Liver (tissue), 9 donors: ENCODE data around the gene WASL. TPM values are rescaled to one million over a fixed set of nuclear protein-coding genes. Genes with fewer than 3 reads are reported as not detected.

Experiments used
- DNase-seq: peaks from one replicate; pipeline ENCODE4 v3.0.0-alpha.2; 2017; ENCODE audit warnings: low spot score
- H3K27ac ChIP-seq, 2 donors: one replicate each; pipeline ENCODE4 v1.7.0; 2013; ENCODE audit warnings: inconsistent platforms in 2 of 2, low read length in 2 of 2, control low read depth in 1 of 2, low read depth in 1 of 2, mild to moderate bottlenecking in 1 of 2
- H3K27me3 ChIP-seq, 4 donors: one replicate each; pipeline versions ENCODE4 v1.6.1 to v1.7.0; 2013; ENCODE audit warnings: low read length in 3 of 4, inconsistent platforms in 1 of 4, mild to moderate bottlenecking in 1 of 4, moderate library complexity in 1 of 4; ENCODE audit not compliant: control insufficient read depth in 4 of 4, insufficient read depth in 4 of 4
- H3K36me3 ChIP-seq, 4 donors: one replicate each; pipeline versions ENCODE4 v1.6.1 to v1.7.0; 2013; ENCODE audit warnings: low read length in 3 of 4, mild to moderate bottlenecking in 3 of 4, low read depth in 1 of 4, moderate library complexity in 1 of 4; ENCODE audit not compliant: control insufficient read depth in 4 of 4, insufficient read depth in 3 of 4
- H3K4me1 ChIP-seq, 4 donors: one replicate each; pipeline versions ENCODE4 v1.6.1 to v1.7.0; 2013; ENCODE audit warnings: low read length in 3 of 4, mild to moderate bottlenecking in 3 of 4, moderate library complexity in 1 of 4; ENCODE audit not compliant: control insufficient read depth in 4 of 4, insufficient read depth in 4 of 4
- H3K4me3 ChIP-seq, 3 donors: one replicate each; pipeline versions ENCODE4 v1.6.1 to v1.7.0; 2013; ENCODE audit warnings: low read length in 3 of 3, control low read depth in 1 of 3, low read depth in 1 of 3, mild to moderate bottlenecking in 1 of 3
- H3K9ac ChIP-seq, 2 donors: one replicate each; pipeline ENCODE4 v1.7.0; 2013; ENCODE audit warnings: low read length in 2 of 2, mild to moderate bottlenecking in 2 of 2, moderate library complexity in 2 of 2, control low read depth in 1 of 2, low read depth in 1 of 2
- H3K9me3 ChIP-seq, 4 donors: one replicate each; pipeline versions ENCODE4 v1.6.1 to v1.7.0; 2013; ENCODE audit warnings: low read length in 3 of 4; ENCODE audit not compliant: control insufficient read depth in 4 of 4
- EGR1 ChIP-seq, 2 donors: IDR thresholded peaks; 2 replicates each; pipeline ENCODE4 v1.6.1; 2016 to 2018; ENCODE audit warnings: antibody characterized with exemption in 2 of 2, low read depth in 2 of 2
- FOXA2 ChIP-seq: IDR thresholded peaks from 2 replicates; pipeline ENCODE4 v1.6.1; 2016; ENCODE audit warnings: antibody characterized with exemption
- HNF4A ChIP-seq, 2 donors: conservative IDR thresholded peaks; 2 replicates each; pipeline ENCODE4 v1.6.1; 2016; ENCODE audit warnings: antibody characterized with exemption in 2 of 2, mild to moderate bottlenecking in 2 of 2
- JUND ChIP-seq, 2 donors: IDR thresholded peaks; 2 replicates each; pipeline ENCODE4 v1.6.1; 2016; ENCODE audit warnings: antibody characterized with exemption in 2 of 2
- RAD21 ChIP-seq, 2 donors: IDR thresholded peaks; 2 replicates each; pipeline ENCODE4 v1.6.1; 2016; ENCODE audit warnings: antibody characterized with exemption in 2 of 2, mild to moderate bottlenecking in 2 of 2
- RXRA ChIP-seq, 2 donors: IDR thresholded peaks; 2 replicates each; pipeline ENCODE4 v1.6.1; 2017 to 2018; ENCODE audit warnings: antibody characterized with exemption in 2 of 2, mild to moderate bottlenecking in 1 of 2
- SP1 ChIP-seq: IDR thresholded peaks from 2 replicates; pipeline ENCODE4 v1.6.1; 2018; ENCODE audit warnings: antibody characterized with exemption, mild to moderate bottlenecking
- TAF1 ChIP-seq: conservative IDR thresholded peaks from 2 replicates; pipeline ENCODE4 v1.6.1; 2016; ENCODE audit warnings: antibody characterized with exemption, mild to moderate bottlenecking
- WGBS: extraction: QIAGEN DNeasy Blood & Tissue Kit; methylation state at CpG from one replicate; pipeline ENCODE4 v1.1.7; 2013; 5-methylcytosine and 5-hydroxymethylcytosine counted together
- polyA plus RNA-seq, 2 donors: library from polyadenylated mRNA; stranded (reverse) in 1 of 2; unstranded in 1 of 2; fragments of 200-250 nt in 1 of 2; fragments of >200 nt in 1 of 2; fragmentation: Nextera tagmentation in 1 of 2; extraction: Ambion mirVana in 1 of 2; gene quantifications; one replicate each; pipeline versions ENCODE4 v1.2.1 to v1.2.3, GENCODE V29; 2013 to 2015
- total RNA-seq, 2 donors: library from RNA; depleted of rRNA; stranded (reverse); fragments of >200 nt; gene quantifications; one replicate each; pipeline ENCODE4 v1.2.3, GENCODE V29; 2014
- TF ChIP-seq, protein P1 (sequence below): fragments of 150-350 bp; IDR thresholded peaks from 2 replicates; pipeline ENCODE4 v1.5.1; 2017; ENCODE audit warnings: improper control_type of control experiment, low read depth, low read length; ENCODE audit not compliant: missing input control
- TF ChIP-seq, protein P2 (sequence below): IDR thresholded peaks from 2 replicates; pipeline ENCODE4 v1.6.1; 2016; ENCODE audit warnings: antibody characterized with exemption
- donor health status: healthy.
- donor health status: healthy.
- donor health status: healthy.
- donor health status: healthy.
- donor health status: healthy.

WASL gene
- total and polyA plus RNA-seq, 4 donors, result 12.9 to 20.7 (median 18.1) TPM

DNA sequence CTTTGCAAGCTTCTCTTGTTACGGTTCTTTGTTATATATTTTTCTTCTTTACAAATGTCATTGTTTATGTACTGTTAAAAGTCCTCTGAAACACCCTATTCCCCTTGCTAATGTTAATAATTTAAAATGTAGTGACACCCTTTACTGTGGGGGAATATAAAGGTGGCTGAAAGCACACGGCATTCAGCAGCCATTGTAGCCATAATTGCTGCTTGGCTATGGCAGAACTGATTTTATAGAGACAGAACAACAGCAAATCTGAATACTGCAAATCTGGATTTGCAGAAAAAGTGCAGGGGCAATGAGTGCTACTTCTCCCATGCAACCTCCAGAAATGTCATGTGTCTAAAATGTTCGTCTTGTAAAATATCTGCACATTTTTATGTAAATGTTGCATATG is 3.7 kb upstream of the WASL start:
- Histone ChIP-seq H3K9me3 (no peaks in the 10 kb centered on the region), H3K27ac (no peak overlapping the region), H3K4me1 (peaks cover 0 to 5% (median 2%) of the 10 kb centered on the region in 4 donors), H3K4me3 (no peak overlapping the region), H3K27me3 (no peaks in the 10 kb centered on the region), H3K36me3 (no peaks in the 10 kb centered on the region), H3K9ac (no peak overlapping the region)
- no peak for DNase-seq
- WGBS, result 94% methylated on average over 3 of the region's 3 CpGs
- TF ChIP-seq FOXA2, result no peak

DNA sequence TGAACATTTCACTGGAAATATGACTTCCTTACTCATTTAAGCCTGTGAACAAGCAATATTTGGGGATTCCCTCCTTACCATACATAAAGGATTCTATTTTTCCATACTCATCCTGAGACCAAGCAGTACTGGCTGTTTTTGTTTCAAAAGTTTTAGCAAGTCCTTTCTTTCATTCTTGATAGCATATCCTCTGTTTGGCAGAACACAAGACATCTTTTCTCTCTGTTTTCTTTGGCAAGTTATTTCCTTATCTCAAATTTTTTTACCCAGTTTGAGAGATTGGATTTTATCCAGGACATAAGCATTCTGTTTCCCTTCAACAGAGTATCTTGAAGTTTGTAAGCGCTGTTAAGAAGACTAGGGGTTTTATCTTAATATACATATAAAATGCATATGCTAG is 3.0 kb upstream of the WASL start:
- Histone ChIP-seq H3K4me1 (peaks cover 0 to 12% (median 3%) of the 10 kb centered on the region in 4 donors), H3K27me3 (no peaks in the 10 kb centered on the region), H3K27ac (no peak overlapping the region), H3K36me3 (no peaks in the 10 kb centered on the region), H3K9me3 (no peaks in the 10 kb centered on the region), H3K9ac (no peak overlapping the region), H3K4me3 (no peak overlapping the region)
- WGBS, result 71% methylated on average over 1 of the region's 1 CpG
- no peak for DNase-seq
- TF ChIP-seq RAD21 (IDR thresholded peaks at IDR 0.05), result no peak
- TF ChIP-seq, protein P1, sequence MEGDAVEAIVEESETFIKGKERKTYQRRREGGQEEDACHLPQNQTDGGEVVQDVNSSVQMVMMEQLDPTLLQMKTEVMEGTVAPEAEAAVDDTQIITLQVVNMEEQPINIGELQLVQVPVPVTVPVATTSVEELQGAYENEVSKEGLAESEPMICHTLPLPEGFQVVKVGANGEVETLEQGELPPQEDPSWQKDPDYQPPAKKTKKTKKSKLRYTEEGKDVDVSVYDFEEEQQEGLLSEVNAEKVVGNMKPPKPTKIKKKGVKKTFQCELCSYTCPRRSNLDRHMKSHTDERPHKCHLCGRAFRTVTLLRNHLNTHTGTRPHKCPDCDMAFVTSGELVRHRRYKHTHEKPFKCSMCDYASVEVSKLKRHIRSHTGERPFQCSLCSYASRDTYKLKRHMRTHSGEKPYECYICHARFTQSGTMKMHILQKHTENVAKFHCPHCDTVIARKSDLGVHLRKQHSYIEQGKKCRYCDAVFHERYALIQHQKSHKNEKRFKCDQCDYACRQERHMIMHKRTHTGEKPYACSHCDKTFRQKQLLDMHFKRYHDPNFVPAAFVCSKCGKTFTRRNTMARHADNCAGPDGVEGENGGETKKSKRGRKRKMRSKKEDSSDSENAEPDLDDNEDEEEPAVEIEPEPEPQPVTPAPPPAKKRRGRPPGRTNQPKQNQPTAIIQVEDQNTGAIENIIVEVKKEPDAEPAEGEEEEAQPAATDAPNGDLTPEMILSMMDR, result no peak
- TF ChIP-seq SP1, result no peak
- TF ChIP-seq TAF1, result no peak
- no peak for TF ChIP-seq HNF4A (conservative IDR thresholded peaks at IDR 0.05)

DNA sequence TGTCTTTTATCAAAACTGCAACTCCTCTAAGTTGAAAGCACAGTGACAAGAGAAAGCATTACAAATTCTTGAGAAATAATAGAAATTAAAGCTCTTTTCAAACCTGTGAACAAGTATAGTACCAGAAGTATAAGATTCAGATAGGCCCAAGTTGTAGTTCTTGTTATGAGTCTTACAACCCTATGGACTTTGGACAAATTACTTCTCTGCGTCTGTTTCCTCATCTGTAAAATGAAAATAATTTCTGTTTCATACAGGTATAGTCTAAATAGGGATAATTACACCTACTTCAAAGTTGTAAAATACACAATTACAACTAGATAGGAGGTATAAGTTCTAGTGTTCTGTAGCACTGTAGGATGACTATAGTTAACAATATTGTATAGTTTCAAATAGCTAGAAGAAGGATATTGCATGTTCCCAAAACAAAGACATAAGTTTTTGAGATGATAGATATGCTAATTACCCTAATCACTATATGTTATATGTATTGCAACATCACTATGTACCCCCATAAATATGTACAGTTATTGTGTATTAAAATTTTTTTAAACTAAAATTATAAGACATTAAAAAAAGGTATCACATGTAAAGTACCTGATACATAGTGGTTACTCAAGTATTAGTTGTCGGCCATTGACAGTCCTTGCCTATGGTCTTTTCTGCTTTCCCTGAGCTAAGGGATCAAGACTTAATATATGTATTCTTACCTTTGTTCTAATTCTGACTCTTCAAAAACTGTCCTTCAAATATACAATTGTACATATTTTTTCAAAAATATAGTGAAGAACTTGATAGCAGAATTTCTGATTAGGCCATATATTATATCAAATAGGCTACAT is 1.8 kb upstream of the WASL start:
- TF ChIP-seq, protein P1, result no peak
- TF ChIP-seq RXRA (IDR thresholded peaks at IDR 0.05) (no peak), HNF4A (conservative IDR thresholded peaks at IDR 0.05) (peak in 1 of 2 donors; percentile 11), JUND (IDR thresholded peaks at IDR 0.05) (no peak), EGR1 (IDR thresholded peaks at IDR 0.05; ENCODE audit: low read depth in 2 of 2) (no peak)
- TF ChIP-seq, protein P2, sequence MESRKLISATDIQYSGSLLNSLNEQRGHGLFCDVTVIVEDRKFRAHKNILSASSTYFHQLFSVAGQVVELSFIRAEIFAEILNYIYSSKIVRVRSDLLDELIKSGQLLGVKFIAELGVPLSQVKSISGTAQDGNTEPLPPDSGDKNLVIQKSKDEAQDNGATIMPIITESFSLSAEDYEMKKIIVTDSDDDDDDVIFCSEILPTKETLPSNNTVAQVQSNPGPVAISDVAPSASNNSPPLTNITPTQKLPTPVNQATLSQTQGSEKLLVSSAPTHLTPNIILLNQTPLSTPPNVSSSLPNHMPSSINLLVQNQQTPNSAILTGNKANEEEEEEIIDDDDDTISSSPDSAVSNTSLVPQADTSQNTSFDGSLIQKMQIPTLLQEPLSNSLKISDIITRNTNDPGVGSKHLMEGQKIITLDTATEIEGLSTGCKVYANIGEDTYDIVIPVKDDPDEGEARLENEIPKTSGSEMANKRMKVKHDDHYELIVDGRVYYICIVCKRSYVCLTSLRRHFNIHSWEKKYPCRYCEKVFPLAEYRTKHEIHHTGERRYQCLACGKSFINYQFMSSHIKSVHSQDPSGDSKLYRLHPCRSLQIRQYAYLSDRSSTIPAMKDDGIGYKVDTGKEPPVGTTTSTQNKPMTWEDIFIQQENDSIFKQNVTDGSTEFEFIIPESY, result no peak
- Histone ChIP-seq H3K36me3 (no peaks in the 10 kb centered on the region), H3K9me3 (no peaks in the 10 kb centered on the region), H3K9ac (no peak overlapping the region), H3K27ac (no peak overlapping the region), H3K4me1 (peaks cover 2 to 19% (median 11%) of the 10 kb centered on the region in 4 donors), H3K27me3 (no peaks in the 10 kb centered on the region), H3K4me3 (no peak overlapping the region)
- WGBS, result 74% methylated on average over 2 of the region's 2 CpGs
- no peak for DNase-seq
